Measurements from ENCODE around the gene CD84.
"Not testable (repeated sequence)": the region's sequence is repeated elsewhere in the genome, so short reads cannot be mapped to it uniquely, and the experiment has no call there.

The CD84 gene

DNA sequence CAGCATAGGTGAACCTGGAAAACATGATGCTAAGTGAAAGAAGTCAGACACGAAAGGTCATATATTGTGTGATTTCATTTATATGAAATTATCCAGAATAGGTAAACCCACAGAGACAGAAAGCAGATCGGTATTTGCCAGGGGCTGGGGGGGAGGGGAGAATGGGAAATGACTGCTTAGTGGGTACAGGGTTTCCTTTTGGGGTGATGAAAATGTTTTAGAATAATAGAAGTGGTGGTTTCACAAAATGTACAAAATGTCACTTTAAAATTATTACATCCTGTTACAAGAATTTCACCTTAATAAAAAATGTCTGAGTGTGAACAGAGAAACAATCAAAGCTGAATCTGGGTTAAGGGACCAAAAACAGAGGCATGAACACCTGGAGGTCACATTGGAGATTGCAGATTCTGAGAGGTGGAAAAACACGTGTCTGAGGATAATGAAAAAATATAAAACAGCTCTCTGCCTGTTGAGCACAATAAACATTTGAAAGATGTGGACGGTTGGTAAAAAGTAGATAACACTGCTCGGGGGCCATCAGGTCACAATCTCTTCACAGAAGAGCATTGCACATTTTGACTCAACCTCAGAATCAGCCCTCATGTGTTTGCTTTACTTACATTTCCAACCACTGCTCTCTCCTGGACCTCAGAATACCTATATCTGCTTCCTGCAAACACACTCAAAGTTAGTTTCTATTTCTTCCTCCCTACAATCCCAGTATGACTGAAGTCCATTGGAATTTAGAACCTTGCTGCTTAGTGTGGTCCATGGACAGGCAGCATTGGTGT lies 59.5 kb downstream of the CD84 start:
- DNase-seq (ENCODE audit: low read depth in 2 of 2, low spot score in 1 of 2) = no peak

DNA sequence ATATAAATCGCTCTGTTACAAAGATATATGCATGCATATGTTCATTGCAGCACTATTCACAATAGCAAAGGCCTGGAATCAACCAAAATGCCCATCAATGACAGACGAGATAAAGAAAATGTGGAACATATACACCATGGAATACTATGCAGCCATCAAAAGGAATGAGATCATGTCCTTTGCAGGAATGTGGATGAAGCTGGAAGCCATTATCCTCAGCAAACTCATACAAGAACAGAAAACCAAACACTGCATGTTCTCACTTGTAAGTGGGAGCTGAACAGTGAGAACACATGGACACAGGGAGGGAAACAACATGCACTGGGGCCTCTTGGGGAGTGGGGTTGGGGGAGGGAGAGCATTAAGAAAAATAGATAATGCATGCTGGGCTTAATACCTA lies 61.8 kb downstream of the CD84 start:
- not testable (repeated sequence) for DNase-seq (ENCODE audit: low read depth in 2 of 2, low spot score in 1 of 2)

DNA sequence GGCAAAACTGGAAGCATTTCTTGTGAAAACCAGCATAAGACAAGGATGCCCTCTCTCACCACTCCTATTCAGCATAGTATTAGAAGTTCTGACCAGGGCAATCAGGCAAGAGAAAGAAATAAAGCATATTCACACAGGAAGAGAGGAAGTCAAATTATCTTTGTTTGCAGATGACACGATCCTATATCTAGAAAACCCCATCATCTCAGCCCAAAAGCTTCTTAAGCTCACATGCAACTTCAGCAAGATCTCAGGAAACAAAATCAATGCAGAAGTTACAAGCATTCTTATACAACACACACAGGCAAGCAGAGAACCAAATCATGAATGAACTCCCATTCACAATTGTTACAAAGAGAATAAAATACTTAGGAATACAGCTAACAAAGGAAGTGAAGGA lies 63.4 kb downstream of the CD84 start:
- DNase-seq (ENCODE audit: low read depth in 2 of 2, low spot score in 1 of 2) = not testable (repeated sequence)

DNA sequence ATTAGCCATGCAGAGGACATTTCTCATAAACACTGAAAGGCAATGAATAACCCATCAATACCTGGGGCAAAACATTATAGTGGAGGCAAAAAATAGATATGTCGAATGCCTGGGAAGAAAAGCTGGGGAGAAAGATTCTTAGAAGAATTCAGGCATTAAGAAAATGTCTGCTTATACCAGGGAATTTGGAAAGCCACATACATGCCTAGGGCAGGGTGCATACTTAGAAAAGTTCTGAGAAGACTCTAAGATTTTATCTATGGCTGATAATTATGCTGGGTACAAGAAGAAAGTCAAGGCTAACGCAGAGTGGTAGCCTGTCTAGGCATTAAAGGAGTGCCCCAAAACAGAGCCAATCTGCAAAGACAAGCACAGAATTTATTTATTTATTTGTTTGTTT lies 74.6 kb downstream of the CD84 start:
- no peak for DNase-seq (ENCODE audit: low read depth in 2 of 2, low spot score in 1 of 2)

DNA sequence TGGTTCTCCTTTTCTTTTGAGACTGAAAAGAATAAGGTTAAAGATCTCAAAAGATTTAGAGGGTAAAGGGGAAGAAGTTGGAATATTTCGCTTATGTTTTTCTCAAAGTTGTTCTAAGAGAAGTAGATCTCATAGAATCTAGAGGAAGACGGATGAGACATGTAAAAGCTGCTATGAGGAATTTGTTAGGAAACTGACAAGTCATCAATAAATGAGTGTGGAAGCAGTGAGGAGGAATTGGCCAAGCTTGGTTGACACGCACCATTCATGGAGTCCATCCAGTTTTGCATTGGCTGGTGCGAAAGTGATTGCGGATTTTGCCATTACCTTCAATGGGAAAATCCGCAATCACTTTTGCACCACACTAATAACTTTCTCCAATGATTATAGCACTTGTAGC lies 76.2 kb downstream of the CD84 start:
- DNase-seq (ENCODE audit: low read depth in 2 of 2, low spot score in 1 of 2) = no peak

DNA sequence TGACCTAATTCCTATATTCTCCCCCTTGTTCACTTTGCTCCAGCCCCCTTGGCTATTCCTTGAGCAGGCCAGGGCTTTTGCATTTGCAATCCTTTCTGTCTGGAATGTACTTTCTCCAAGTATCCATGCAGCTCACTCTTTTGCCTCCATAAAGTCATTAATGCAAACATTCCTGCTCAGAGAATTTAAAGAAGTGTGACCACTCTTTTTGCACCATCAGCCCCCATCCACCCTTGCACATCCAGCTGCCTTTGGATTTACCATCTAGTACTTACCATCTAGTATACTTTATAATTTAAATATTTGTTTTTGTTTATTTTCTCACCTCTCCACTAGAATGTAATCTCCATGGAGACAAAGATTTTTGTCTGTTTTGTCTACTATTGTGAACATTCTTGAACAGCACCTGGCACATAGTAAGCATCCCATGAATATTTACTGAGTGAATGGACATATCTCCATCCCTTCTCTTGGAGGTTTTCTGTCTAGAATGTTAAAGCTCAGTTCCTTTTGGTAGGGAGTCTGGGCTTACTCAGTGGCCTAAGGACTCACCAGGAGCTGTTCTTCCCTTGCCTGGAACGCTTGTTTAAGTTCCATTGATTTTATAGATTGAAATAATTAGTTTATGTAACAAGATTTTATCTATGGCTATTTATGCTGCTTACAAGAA lies 78.8 kb downstream of the CD84 start:
- no peak for DNase-seq (ENCODE audit: low read depth in 2 of 2, low spot score in 1 of 2)

DNA sequence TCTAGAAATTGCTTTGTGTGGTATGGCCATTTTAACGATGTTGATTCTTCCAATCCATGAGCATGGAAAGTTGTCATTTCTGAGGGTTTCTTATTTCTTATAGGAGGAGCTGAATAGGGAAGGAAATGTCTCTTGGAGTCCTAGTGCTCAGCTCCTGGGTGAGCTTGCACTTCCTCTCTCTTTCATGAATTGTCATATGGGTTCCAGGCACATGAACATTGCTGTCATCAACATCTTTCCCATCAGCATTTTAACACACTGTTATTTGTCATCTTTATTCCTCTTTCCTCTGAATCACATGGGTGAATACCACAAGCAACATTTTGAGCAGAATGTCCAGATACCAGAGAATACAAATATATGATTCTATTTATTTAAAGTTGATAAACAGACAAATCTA lies 79.7 kb downstream of the CD84 start:
- DNase-seq (ENCODE audit: low read depth in 2 of 2, low spot score in 1 of 2) = no peak

DNA sequence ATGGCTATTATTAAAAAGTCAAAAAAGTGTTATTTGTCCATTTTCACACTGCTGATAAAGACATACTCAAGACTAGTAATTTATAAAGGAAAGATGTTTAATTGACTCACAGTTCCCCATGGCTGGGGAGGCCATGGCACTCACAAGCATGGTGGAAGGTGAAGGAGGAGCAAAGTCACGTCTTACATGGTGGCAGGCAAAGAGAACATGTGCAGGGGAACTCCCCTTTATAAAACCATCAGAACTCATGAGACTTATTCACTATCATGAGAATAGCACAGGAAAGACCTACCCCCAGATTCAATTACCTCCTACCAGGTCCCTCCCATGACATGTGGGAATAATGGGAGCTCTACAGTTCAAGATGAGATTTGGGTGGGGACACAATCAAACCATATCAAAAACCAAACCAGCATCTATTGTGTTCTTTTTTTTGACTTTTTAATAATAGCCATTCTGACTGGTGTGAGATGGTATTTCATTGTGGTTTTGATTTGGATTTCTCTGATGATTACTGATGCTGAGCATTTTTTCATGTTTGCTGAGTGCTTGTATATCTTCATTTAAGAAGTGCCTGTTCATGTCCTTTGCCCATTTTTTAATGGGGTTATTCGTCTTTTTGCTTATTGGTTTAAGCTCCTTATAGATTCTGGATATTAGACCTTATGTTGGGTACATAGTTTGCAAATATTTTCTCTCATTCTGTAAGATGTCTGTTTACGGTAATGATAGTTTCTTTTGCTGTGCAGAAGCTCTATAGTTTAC lies 80.8 kb downstream of the CD84 start:
- DNase-seq (ENCODE audit: low read depth in 2 of 2, low spot score in 1 of 2) = not testable (repeated sequence)

DNA sequence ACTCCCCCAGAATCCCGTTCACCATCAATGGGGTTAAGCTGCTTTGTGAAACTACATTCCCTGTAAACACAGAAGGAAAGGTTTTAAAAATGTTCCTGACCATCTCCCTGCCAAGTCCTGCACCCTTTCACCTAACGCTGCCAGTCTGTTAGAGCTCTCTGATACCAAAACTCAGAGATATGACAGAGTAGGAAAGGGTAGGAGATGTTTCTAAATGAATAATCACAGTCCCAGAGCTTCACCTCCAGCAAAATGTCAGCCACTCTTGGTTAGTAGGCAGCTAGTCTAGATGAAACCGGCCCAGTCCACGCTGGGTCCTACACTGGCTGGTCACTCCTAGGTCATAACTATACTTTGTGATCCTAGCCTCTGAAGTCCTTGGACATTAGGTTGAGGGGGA lies 83.0 kb downstream of the CD84 start:
- DNase-seq (ENCODE audit: low read depth in 2 of 2, low spot score in 1 of 2) = no peak

DNA sequence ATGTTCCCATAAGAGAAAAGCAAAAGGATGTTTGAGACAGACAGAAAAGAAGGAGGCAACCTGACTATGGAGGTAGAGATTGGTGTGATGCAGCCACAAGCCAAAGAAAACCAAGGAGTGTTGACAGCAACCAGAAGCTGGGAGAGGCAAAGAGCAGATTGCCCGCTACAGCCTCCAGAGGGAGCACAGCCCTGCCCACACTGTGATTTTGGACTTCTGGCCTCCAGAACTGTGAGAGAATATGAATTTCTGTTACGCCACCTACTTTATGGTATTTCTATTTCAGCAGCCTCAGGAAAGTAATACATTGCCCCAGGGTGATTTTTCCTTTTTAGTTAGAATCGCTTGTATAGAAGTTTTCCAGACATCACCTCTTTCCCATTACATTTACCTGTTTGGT lies 84.7 kb downstream of the CD84 start:
- no peak for DNase-seq (ENCODE audit: low read depth in 2 of 2, low spot score in 1 of 2)

DNA sequence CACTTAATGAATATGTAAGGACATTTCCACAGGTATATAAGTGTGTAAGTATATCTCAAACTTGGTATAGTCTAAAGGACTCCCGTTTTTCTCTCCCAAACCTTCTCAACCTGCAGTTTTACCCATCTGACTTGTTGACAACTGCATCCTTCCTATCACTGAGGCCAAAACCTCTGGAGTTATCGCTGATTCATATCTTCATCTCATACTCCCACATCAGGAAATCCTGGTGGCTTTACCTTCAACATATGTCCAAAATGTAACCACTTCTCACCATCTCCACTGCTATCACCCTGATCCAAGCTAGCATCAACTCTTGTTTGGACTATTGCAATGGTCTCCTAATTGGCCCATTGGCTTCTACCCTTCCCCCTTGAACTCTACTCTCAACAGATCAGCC lies 86.7 kb downstream of the CD84 start:
- DNase-seq (ENCODE audit: low read depth in 2 of 2, low spot score in 1 of 2) = no peak

DNA sequence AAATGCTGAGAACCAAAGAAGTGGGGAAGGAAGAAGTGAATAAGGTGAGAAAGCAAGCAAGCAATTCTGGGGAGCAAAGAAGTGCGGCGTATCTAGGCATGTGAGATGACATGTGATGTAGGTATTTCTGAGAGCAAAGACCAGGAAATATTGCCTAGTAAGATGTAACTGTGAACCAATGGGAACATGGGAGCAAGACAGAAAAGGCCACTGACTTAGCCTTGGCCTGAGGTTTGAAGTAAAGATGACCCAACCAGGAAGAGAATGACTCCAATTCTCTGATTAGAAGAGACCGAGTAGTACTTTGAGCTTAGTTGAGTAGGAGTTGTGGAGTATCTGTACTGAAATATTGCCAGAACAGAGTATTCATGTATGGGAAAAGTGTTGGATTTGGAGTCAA lies 87.3 kb downstream of the CD84 start:
- no peak for DNase-seq (ENCODE audit: low read depth in 2 of 2, low spot score in 1 of 2)

Data from stimulated activated CD8-positive, alpha-beta memory T cell treated with anti-CD3 and anti-CD28 coated beads, Interleukin-4, amount 100 ng/mL, for 1 hour (primary cell).